GM13977 (cell line): ENCODE measurements around the gene GABBR1.

Source experiments
- DNase-seq: peaks from one replicate; pipeline ENCODE4 v3.0.0; 2012; ENCODE audit warnings: low spot score
- CTCF ChIP-seq: IDR thresholded peaks from 2 replicates; pipeline ENCODE4 v1.5.1; 2012; ENCODE audit warnings: mild to moderate bottlenecking, control low read depth; ENCODE audit not compliant: insufficient read depth; ENCODE audit errors: extremely low read depth, missing control alignments
- in situ Hi-C: fragments of 300-500 bp; cut with MboI; formaldehyde crosslinking; loops from one replicate; pipeline ENCODE4 v1.12.0; 2022; ENCODE audit warnings: low sequenced_read_pairs, low pct_unique_long_range_greater_than_20kb, mixed read lengths, inconsistent platforms; ENCODE audit not compliant: unreplicated experiment

The GABBR1 gene

GRCh38 chr6:29525311-29525639, 107.7 kb downstream of the GABBR1 start:
- TF ChIP-seq CTCF = no peak

GRCh38 chr6:29524444-29525310, 108.3 kb downstream of the GABBR1 start:
- in situ Hi-C loops = no loop called here
- no peak for TF ChIP-seq CTCF
- DNase-seq = no peak

More at GRCh38 chr6:29525311-29525639, 107.7 kb downstream of the GABBR1 start:
- DNase-seq = no peak
- in situ Hi-C loops = no loop called here

GRCh38 chr6:29524044-29524443, 108.9 kb downstream of the GABBR1 start:
- no peak for DNase-seq
- in situ Hi-C loops = no loop called here
- no peak for TF ChIP-seq CTCF

GRCh38 chr6:29522227-29522626, 110.8 kb downstream of the GABBR1 start:
- no peak for TF ChIP-seq CTCF
- no peak for DNase-seq
- in situ Hi-C loops = no loop called here

GRCh38 chr6:29521006-29521680, 111.8 kb downstream of the GABBR1 start:
- TF ChIP-seq CTCF = no peak
- in situ Hi-C loops = no loop called here
- no peak for DNase-seq

- no peak for TF ChIP-seq CTCF
- in situ Hi-C loops = no loop called here
- DNase-seq = no peak
Measured at GRCh38 chr6:29520232-29520631, 112.8 kb downstream of the GABBR1 start.
